ENCODE data around the gene ADGRF4.

- no peak for TF ChIP-seq CTCF (IDR thresholded peaks at IDR 0.05; ENCODE audit: low read length)
- no peak for TF ChIP-seq EZH2 (IDR thresholded peaks at IDR 0.05; ENCODE audit: borderline replicate concordance, low read length)
Observed at GRCh38 chr6:47714802-47715201, 16.4 kb downstream of the ADGRF4 start.

All from OCI-LY1 (cell line).